ENCODE measurements around the gene ZNF595. TPM values are rescaled to one million over a fixed set of nuclear protein-coding genes. Genes with fewer than 3 reads are reported as not detected.
A peak's percentile ranks its signal among the peaks of the same experiment; 100 is the strongest.
"Not testable (repeated sequence)": the region's sequence is repeated elsewhere in the genome, so short reads cannot be mapped to it uniquely, and the experiment has no call there.

The ZNF595 gene
- total RNA-seq, 1 donor, result 17.7 TPM

GRCh38 chr4:51655-52277, 1.4 kb upstream of the ZNF595 start:
- DNase-seq (ENCODE audit: low read depth); H3K4me3 ChIP-seq (ENCODE audit: low read depth, low read length): not testable (repeated sequence)

- DNase-seq (ENCODE audit: low read depth), result not testable (repeated sequence)
- peak overlapping the region; percentile 50 for H3K4me3 ChIP-seq (ENCODE audit: low read depth, low read length)
Measured at GRCh38 chr4:53521-53920, 400 bp downstream of the ZNF595 start.

GRCh38 chr4:64733-65132, 11.6 kb downstream of the ZNF595 start:
- not testable (repeated sequence) for DNase-seq (ENCODE audit: low read depth); H3K4me3 ChIP-seq (ENCODE audit: low read depth, low read length)

- TF ChIP-seq CTCF (IDR thresholded peaks at IDR 0.05; ENCODE audit: insufficient read depth, low read depth, low read length), result no peak
- no peak overlapping the region for H3K4me3 ChIP-seq (ENCODE audit: low read depth, low read length)
- no peak for DNase-seq (ENCODE audit: low read depth)
Measured at GRCh38 chr4:71830-72229, 18.7 kb downstream of the ZNF595 start.

- no peak for TF ChIP-seq CTCF (IDR thresholded peaks at IDR 0.05; ENCODE audit: insufficient read depth, low read depth, low read length)
- no peak for DNase-seq (ENCODE audit: low read depth)
- H3K4me3 ChIP-seq (ENCODE audit: low read depth, low read length), result no peak overlapping the region
Measured at GRCh38 chr4:85951-86350, 32.8 kb downstream of the ZNF595 start.

- DNase-seq (ENCODE audit: low read depth); H3K4me3 ChIP-seq (ENCODE audit: low read depth, low read length): not testable (repeated sequence)
Measured at GRCh38 chr4:86559-87324, 33.6 kb downstream of the ZNF595 start.

GRCh38 chr4:98386-98785, 45.3 kb downstream of the ZNF595 start:
- no peak for TF ChIP-seq CTCF (IDR thresholded peaks at IDR 0.05; ENCODE audit: insufficient read depth, low read depth, low read length)
- no peak overlapping the region for H3K4me3 ChIP-seq (ENCODE audit: low read depth, low read length)
- DNase-seq (ENCODE audit: low read depth), result no peak

GRCh38 chr4:99863-100262, 46.7 kb downstream of the ZNF595 start:
- no peak for TF ChIP-seq CTCF (IDR thresholded peaks at IDR 0.05; ENCODE audit: insufficient read depth, low read depth, low read length)
- no peak overlapping the region for H3K4me3 ChIP-seq (ENCODE audit: low read depth, low read length)
- DNase-seq (ENCODE audit: low read depth), result no peak

- no peak overlapping the region for H3K4me3 ChIP-seq (ENCODE audit: low read depth, low read length)
- no peak for TF ChIP-seq CTCF (IDR thresholded peaks at IDR 0.05; ENCODE audit: insufficient read depth, low read depth, low read length)
- DNase-seq (ENCODE audit: low read depth), result no peak
Measured at GRCh38 chr4:107083-107443, 53.9 kb downstream of the ZNF595 start.
